Measurements from ENCODE around the gene FRG1.
"Not testable (repeated sequence)": the region's sequence is repeated elsewhere in the genome, so short reads cannot be mapped to it uniquely, and the experiment has no call there.

Gene FRG1

GRCh38 chr4:189983916-189984526 is 43.3 kb downstream of the FRG1 start:
- H3K4me3 ChIP-seq, H3K27ac ChIP-seq: not testable (repeated sequence)

GRCh38 chr4:189984661-189985060 is 44.0 kb downstream of the FRG1 start:
- H3K27ac ChIP-seq, H3K4me3 ChIP-seq: not testable (repeated sequence)

DNA sequence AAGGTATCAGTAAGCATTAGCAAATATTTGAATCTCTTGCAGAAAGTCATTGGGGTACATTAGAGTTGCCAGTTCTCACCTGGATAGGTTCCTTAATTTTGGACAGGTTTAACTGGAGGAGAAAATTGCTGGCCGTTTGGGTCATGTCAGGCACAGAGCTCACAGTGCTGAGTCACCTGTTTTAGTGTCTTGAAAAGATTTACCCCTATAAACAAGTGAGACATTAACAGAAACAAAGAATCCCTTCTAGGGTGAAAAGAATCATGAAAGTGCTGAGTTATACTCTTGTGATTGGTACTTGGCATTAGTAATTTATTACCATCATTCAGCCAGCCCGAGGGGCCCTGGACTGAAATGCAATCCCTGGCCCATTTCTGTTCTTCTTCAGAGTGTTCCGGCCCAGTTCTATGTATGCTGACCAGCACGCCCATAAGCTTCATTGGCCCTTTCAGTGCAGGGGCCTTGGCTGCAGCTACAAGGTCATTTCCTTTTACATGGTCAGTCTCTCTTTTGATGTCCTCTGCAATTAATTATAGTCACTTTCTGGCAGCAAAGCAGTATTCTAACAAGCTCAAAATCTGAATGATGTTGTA is 45.1 kb downstream of the FRG1 start:
- H3K4me3 ChIP-seq, H3K27ac ChIP-seq: not testable (repeated sequence)

GRCh38 chr4:189988877-189989431 is 48.3 kb downstream of the FRG1 start:
- Histone ChIP-seq H3K4me3 (no peak overlapping the region), H3K27ac (no peak overlapping the region)

GRCh38 chr4:189989941-189990340 is 49.3 kb downstream of the FRG1 start:
- H3K27ac ChIP-seq, H3K4me3 ChIP-seq: not testable (repeated sequence)
